GM12892 (cell line): ENCODE measurements around the gene HEBP1.

ENCODE experiments used
- POLR2A ChIP-seq: IDR thresholded peaks from 2 replicates; pipeline ENCODE4 v1.6.1; 2011; ENCODE audit warnings: low read depth, low read length, control low read depth
- POLR2AphosphoS5 ChIP-seq: IDR thresholded peaks from 2 replicates; pipeline ENCODE4 v1.6.1; 2011; ENCODE audit warnings: low read depth, low read length, control low read depth
- TAF1 ChIP-seq: IDR thresholded peaks from 2 replicates; pipeline ENCODE4 v1.6.1; 2011; ENCODE audit warnings: low read depth, mild to moderate bottlenecking, control low read depth, low read length, borderline replicate concordance

- no peak for TF ChIP-seq POLR2AphosphoS5
- no peak for TF ChIP-seq TAF1
- no peak for TF ChIP-seq POLR2A
Measured at GRCh38 chr12:12995088-12995487, 5.0 kb downstream of the HEBP1 start.
